Bronchial epithelial cell (primary cell): Measurements from ENCODE around the gene NENF. TPM values are rescaled to one million over a fixed set of nuclear protein-coding genes. Genes with fewer than 3 reads are reported as not detected.

Source experiments
- DNase-seq: peaks from one replicate; pipeline ENCODE4 v3.0.0-alpha.2; 2010; ENCODE audit warnings: low read depth
- FAIRE-seq: peaks from 2 replicates; lab custom pipeline; 2011; peaks lifted over from hg19 to GRCh38; lab: Jason Lieb, UNC
- H3K27me3 ChIP-seq: 2 replicates; pipeline ENCODE4 v1.5.1; 2011; ENCODE audit warnings: low read length; ENCODE audit not compliant: control insufficient read depth, insufficient read depth
- H3K36me3 ChIP-seq: 2 replicates; pipeline ENCODE4 v1.5.1; 2011; ENCODE audit warnings: low read length; ENCODE audit not compliant: control insufficient read depth, insufficient read depth
- H3K4me3 ChIP-seq: 2 replicates; pipeline ENCODE4 v1.5.1; 2011; ENCODE audit warnings: mild to moderate bottlenecking, low read depth, low read length, control low read depth
- total RNA-seq: library from RNA; depleted of rRNA; stranded (reverse); fragments of >200 nt; gene quantifications from 2 replicates; pipeline ENCODE4 v1.2.1, GENCODE V29; 2014
- TF ChIP-seq, protein P1 (sequence below): IDR thresholded peaks from 2 replicates; pipeline ENCODE4 v1.5.1; 2011; ENCODE audit warnings: mild to moderate bottlenecking, moderate library complexity, low read length, control low read depth, inconsistent platforms; ENCODE audit not compliant: insufficient read depth, severe bottlenecking

NENF gene
- total RNA-seq, 1 donor from 2014 or later: 50.5 TPM

DNA sequence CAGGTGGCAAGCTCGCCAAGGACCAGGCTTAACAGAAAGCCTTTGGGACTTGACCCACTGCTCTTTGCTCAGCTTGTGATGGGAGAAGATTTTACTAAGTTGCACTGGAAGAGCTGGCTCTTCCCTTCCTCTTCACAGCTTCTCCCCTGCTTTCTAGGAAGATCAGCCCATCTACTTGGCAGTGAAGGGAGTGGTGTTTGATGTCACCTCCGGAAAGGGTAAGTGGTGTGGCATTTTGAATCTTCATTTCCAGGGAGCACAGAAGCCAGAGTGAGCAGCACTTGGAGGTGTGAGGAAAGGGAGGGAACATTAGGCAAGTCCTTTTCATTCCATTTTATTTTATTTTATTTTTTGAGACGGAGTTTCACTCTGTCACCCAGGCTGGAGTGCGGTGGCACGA lies 9.7 kb downstream of the NENF start:
- no peak for DNase-seq
- TF ChIP-seq, protein P1, sequence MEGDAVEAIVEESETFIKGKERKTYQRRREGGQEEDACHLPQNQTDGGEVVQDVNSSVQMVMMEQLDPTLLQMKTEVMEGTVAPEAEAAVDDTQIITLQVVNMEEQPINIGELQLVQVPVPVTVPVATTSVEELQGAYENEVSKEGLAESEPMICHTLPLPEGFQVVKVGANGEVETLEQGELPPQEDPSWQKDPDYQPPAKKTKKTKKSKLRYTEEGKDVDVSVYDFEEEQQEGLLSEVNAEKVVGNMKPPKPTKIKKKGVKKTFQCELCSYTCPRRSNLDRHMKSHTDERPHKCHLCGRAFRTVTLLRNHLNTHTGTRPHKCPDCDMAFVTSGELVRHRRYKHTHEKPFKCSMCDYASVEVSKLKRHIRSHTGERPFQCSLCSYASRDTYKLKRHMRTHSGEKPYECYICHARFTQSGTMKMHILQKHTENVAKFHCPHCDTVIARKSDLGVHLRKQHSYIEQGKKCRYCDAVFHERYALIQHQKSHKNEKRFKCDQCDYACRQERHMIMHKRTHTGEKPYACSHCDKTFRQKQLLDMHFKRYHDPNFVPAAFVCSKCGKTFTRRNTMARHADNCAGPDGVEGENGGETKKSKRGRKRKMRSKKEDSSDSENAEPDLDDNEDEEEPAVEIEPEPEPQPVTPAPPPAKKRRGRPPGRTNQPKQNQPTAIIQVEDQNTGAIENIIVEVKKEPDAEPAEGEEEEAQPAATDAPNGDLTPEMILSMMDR: no peak
- H3K36me3 ChIP-seq: peaks cover 5% of the 10 kb centered on the region
- no peak overlapping the region for H3K4me3 ChIP-seq
- H3K27me3 ChIP-seq: no peaks in the 10 kb centered on the region
- FAIRE-seq: no peak

DNA sequence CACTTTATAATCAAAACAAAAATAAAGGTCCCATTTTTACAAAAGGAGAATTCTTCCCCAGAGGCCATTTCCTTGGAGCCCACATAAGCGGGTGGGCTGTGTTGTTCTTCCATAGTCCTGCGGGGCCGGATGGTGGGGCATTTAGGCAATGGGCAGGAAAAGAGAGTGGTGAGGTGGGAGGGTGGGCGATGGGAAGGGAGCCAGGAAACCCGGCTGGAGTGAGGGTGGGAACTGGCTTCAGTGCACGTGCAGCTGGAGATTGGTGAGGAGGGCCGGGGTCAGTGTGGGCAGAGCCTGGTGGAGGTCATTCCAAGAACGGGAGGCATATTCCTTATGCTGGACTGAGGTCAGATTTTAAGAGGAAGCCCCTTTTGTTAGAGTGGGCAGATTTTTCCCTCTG lies 13.6 kb downstream of the NENF start:
- Histone ChIP-seq H3K36me3 (peaks cover 5% of the 10 kb centered on the region), H3K4me3 (no peak overlapping the region), H3K27me3 (no peaks in the 10 kb centered on the region)
- FAIRE-seq (no peak), DNase-seq (no peak)
- TF ChIP-seq, protein P1: no peak

DNA sequence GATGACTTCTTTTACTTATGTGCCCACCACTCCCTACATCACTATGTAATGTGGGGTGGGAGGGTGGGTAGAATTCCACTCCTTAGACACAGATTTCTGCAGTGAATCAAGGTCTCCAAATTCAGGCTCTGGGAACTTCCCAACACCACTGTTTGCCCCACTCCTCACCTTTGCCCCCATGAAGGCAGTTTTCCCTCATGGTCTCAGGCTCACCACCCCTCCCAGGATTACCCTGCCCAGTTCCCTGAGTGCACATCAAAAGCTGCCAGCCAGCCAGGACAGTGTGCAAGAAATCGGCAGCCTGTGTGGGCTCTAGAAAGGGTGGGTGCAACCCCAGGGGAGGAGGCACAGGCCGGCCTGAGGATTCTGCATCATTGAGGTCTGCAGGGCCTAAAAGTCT lies 14.8 kb downstream of the NENF start:
- peaks cover 5% of the 10 kb centered on the region for H3K36me3 ChIP-seq
- H3K4me3 ChIP-seq: no peak overlapping the region
- no peak for DNase-seq
- TF ChIP-seq, protein P1: no peak
- FAIRE-seq: no peak
- no peaks in the 10 kb centered on the region for H3K27me3 ChIP-seq

DNA sequence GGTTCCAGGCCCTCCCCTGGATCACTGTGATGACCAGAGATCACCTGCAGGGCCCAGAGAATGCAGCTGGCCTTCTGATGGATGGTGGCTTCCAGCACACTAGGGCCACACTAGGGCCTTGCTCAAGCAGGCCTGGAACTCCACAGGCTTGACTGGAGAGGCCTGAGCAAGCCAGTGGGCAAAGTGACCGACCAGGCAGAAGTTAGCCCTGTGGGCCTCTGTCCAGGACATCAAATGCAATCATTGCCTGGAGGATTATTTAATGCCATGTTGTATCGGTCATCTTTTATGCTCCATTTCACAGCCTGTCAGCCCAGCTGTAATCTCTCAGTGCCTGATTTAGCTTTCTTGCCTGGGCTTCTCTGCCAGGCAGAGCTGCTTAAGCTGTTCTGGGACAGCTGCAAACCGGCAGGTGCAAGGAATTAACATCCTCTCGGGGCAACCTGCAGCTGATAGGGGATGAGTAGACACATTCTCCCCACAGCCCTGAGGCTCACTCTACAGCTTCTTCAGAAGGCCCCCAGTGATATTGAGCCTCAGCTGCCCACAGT lies 17.7 kb downstream of the NENF start:
- no peaks in the 10 kb centered on the region for H3K27me3 ChIP-seq
- TF ChIP-seq, protein P1: no peak
- H3K36me3 ChIP-seq: peaks cover 2% of the 10 kb centered on the region
- FAIRE-seq (no peak), DNase-seq (no peak)
- no peak overlapping the region for H3K4me3 ChIP-seq

DNA sequence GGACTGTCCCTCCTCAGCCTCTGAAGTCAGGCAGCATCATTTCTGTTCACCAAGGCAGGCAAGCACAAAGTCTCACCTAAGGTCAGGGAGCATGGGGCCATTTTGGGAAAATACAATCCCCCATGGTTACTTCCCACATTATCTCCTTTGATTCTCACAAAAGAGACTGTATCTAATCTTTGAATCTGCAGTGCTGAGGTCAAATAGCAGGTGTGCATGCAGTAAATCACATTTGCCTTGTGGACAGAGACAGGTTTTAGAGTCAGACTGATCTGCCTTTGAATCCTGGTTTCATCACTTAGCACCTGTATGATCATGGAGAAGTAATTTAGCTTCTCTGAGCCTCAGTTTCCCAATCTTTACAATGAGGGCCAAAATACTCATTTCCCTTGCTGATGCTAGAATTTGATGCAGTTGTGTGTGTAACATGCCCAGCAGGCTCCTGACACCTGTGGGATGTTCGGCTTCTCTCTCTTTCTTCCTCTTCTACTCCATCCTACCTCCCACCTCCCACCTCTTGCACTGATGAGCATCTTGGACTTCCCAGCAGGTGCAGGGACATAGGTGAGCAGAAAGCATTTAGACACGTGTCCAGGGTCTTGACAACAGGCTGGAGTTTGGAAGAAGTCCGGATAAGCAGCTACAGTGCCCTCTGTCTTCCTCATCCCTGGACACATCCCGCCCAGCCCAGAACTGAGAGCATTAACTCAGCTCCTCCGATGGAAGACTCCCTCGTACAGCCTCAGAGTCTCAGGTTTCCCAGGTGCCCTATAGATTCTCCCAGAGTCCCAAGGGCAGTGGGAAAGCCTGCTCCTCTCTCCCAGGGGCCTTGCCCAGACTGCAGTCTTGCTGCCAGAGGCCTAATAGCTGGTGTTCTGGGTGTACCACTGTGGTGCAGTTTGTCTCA lies 18.9 kb downstream of the NENF start:
- no peaks in the 10 kb centered on the region for H3K27me3 ChIP-seq
- DNase-seq: no peak
- no peaks in the 10 kb centered on the region for H3K36me3 ChIP-seq
- TF ChIP-seq, protein P1: no peak
- H3K4me3 ChIP-seq: no peak overlapping the region
- no peak for FAIRE-seq
